ENCODE results near the gene YBEY. TPM values are rescaled to one million over a fixed set of nuclear protein-coding genes. Genes with fewer than 3 reads are reported as not detected.
"Not testable (repeated sequence)": the region's sequence is repeated elsewhere in the genome, so short reads cannot be mapped to it uniquely, and the experiment has no call there.

The YBEY gene, protein sequence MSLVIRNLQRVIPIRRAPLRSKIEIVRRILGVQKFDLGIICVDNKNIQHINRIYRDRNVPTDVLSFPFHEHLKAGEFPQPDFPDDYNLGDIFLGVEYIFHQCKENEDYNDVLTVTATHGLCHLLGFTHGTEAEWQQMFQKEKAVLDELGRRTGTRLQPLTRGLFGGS
- total RNA-seq, result 10 to 100 TPM; 11.5 to 12.5 TPM

DNA sequence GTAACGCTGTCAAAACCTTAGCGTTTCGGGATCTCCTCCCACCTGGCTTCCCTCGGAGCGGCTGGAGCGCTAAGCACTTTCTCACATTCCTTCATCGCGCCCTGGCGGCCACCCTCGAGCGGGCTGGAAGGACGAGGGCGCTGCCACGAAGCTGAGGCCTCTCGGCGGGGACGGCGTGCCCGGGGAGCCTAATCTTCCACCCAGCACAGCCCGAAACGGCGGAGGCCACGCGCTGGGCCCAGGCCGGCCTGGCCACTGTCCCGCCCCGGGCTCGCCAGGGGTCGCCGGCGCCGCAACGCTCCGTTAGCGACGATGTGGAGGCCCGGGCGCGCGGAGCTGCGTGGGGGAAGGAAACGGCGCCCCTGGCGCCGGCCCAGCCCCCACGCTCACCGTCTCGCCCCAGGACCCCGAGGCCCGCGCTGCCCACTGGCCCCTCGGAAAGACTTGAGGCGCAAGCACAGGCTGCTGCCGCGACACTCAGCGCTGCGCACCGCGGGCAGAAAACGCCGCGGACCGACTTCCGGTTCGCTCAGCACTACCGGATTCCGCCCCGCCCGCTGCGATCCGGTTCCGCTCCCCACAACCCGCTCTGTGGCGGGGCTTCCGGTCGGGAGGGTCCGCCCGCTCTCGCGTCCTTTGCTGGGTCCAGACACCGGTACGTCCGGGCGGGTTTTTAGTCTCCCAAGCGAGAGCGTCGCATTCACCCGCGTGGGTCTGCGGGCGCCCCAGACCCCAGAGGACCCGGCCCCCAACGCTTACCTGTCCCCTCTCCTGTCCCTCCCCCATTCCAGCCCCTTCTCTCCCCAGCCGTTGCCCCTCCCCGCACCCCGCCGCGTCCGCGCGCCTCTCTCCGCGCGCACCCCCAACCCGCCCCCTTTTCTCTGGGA, at the start of gene YBEY:
YBEY (plus strand) TSS at position 582 of the 887 bp plus-strand sequence. CDS start 572 bp downstream, outside the sequence.
- Mint-ChIP-seq H3K27me3 (no peaks in the 10 kb centered on the region), H3K9me3 (no peaks in the 10 kb centered on the region), H3K4me3 (peak within 1 kb of the TSS; percentile 93), H3K36me3 (ENCODE audit: low read depth) (peaks cover 33% of the 10 kb centered on the region), H3K27ac (peak within 1 kb of the TSS; percentile 94), H3K4me1 (peaks cover 65% of the 10 kb centered on the region)
- peak; percentile 89 for DNase-seq
- ChIA-PET CTCF (interaction anchor here (0.5 to 1.2 kb wide), 3 partner anchors 14 to 76 kb away, joined by 3 read pairs; no protein-coding TSS in a partner anchor), POLR2A (no interaction called here)

DNA sequence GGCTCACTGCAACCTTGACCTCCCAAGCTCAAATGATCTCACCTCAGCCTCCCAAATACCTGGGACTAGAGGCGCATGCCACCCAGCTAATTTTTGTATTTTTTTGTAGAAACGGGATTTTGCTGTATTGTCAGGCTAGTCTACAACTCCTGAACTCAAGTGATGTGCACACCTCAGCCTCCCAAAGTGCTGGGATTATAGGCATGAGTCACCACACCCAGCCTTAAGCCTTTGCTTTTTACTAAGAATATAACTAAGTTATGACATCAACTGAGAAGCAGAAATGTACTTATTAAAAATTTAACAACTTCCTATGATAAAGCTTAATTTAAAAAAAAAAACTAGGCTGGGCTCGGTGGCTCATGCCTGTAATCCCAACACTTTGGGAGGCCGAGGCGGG, 48.7 kb upstream of the YBEY start:
- ChIA-PET CTCF (interaction anchor here (0.9 to 1.6 kb wide), 2 partner anchors 8 to 12 kb away, joined by 4 read pairs; no protein-coding TSS in a partner anchor), POLR2A (no interaction called here)
- Mint-ChIP-seq H3K4me3 (no peak overlapping the region), H3K27me3 (no peaks in the 10 kb centered on the region), H3K9me3 (no peaks in the 10 kb centered on the region), H3K4me1 (peaks cover 12% of the 10 kb centered on the region), H3K36me3 (ENCODE audit: low read depth) (peaks cover 55% of the 10 kb centered on the region), H3K27ac (no peak overlapping the region)
- DNase-seq, result no peak

DNA sequence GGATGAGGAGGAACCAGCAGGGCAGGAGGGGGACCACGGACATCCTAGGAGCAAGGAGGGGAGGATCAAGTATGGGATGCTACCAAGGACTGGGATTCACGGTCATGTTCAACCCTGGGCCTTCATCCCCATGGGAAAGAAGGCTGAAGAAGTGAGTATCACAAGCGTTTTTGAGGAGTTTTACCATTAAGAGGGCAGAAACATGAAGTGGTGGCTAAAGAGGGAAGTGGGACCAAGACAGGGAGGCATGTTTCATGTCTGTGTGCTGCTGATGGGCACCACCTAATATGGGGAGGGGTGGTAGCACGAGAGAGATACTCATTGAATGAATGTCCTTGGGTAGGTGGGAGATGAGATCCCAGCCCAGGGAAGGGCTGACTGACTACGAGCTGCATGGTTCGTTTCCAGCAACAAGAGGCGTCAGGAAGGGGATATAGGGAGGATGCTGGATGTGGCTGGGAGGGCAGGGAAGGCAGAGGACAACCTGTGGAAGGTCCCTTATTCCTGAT, 46.3 kb upstream of the YBEY start:
- Mint-ChIP-seq H3K4me3 (no peak overlapping the region), H3K27me3 (no peaks in the 10 kb centered on the region), H3K36me3 (ENCODE audit: low read depth) (peaks cover 42% of the 10 kb centered on the region), H3K9me3 (no peaks in the 10 kb centered on the region), H3K4me1 (no peaks in the 10 kb centered on the region), H3K27ac (no peak overlapping the region)
- CTCF ChIA-PET, result interaction anchor here (1.9 kb wide), 1 partner anchor 9 kb away, joined by 5 read pairs; no protein-coding TSS in a partner anchor
- POLR2A ChIA-PET, result no interaction called here
- DNase-seq, result no peak

DNA sequence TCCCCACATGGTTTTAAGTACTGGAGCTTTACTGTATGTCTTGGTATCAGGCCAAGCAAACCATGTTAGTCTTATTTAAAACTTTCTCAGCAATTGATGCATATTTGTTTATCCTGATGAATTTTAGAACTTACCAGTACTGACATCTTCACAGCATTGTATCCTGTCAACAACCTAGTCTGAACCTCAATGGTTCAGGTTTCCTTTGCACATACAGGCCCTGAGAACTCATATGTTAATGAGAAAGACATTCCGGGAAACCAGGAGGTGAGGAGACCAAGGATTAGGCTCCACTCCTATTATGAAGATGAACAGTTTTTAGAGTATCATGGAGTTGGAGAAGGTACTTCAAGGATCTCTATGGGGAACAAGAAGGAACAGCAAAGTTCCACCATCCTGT, 44.6 kb upstream of the YBEY start:
- H3K27ac Mint-ChIP-seq, H3K27me3 Mint-ChIP-seq, DNase-seq, H3K9me3 Mint-ChIP-seq, H3K4me3 Mint-ChIP-seq, H3K4me1 Mint-ChIP-seq: not testable (repeated sequence)
- CTCF ChIA-PET, result interaction anchor here (1.9 kb wide), 1 partner anchor 11 kb away, joined by 5 read pairs; no protein-coding TSS in a partner anchor
- peaks cover 45% of the 10 kb centered on the region for H3K36me3 Mint-ChIP-seq (ENCODE audit: low read depth)
- POLR2A ChIA-PET, result interaction anchor here (0.6 kb wide), 1 partner anchor 98 kb away, joined by 7 read pairs; no protein-coding TSS in a partner anchor

DNA sequence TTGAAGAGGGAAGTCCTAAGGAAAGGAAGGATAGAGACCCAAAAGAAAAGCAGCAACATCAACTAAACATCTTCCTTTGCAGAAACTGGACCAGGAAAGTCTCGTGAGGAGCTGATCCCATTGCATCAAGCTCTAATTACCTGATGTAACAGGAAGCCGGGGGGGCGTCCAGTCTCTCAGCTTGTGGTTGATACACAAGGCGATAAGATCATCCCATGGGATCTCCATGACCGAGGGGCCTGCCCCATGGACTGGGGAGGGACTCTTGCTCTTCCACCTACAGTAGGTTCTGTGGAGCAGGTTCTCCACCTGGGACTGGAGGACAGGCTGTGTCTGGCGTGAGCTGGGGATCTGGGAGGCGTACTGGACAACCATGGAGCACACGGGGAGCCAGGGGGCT, 42.8 kb upstream of the YBEY start:
- CTCF ChIA-PET, result interaction anchor here (1.2 to 1.7 kb wide), 3 partner anchors 10 to 16 kb away, joined by 3 to 7 read pairs (median 4); partner anchors contain the start of gene LSS
- H3K9me3 Mint-ChIP-seq, result no peaks in the 10 kb centered on the region
- no peaks in the 10 kb centered on the region for H3K27me3 Mint-ChIP-seq
- DNase-seq, result no peak
- H3K27ac Mint-ChIP-seq, result peak overlapping the region; percentile 20
- POLR2A ChIA-PET, result no interaction called here
- peaks cover 45% of the 10 kb centered on the region for H3K36me3 Mint-ChIP-seq (ENCODE audit: low read depth)
- no peak overlapping the region for H3K4me3 Mint-ChIP-seq
- H3K4me1 Mint-ChIP-seq, result no peaks in the 10 kb centered on the region

DNA sequence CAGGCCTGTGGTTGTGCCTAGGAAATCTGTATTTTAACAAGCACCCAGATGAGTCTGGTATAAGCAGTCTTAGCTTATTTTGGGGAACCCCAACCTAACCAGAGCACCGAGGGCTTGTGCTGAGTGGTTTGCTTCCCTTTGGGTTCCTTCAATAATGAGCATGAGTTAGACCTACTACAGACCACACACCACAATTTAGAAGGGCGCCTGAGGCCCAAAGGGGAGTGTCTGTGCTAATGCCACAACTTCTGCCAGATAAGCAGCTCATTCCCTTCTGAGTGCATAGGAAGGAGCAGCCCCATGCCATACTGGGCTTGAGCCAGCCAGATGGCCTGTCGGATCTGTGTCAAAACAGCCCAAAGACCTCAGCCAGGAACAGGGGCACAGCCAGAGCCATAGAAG, 42.2 kb upstream of the YBEY start:
- no peak overlapping the region for H3K27ac Mint-ChIP-seq
- H3K27me3 Mint-ChIP-seq, result no peaks in the 10 kb centered on the region
- no peaks in the 10 kb centered on the region for H3K4me1 Mint-ChIP-seq
- peaks cover 47% of the 10 kb centered on the region for H3K36me3 Mint-ChIP-seq (ENCODE audit: low read depth)
- DNase-seq, result no peak
- ChIA-PET POLR2A (interaction anchor here (1.2 kb wide), 1 partner anchor 10 kb away, joined by 3 read pairs; no protein-coding TSS in a partner anchor), CTCF (interaction anchor here (0.5 to 1.7 kb wide), 4 partner anchors 9 to 233 kb away, joined by 3 to 7 read pairs (median 4); partner anchors contain the start of gene LSS)
- no peaks in the 10 kb centered on the region for H3K9me3 Mint-ChIP-seq
- no peak overlapping the region for H3K4me3 Mint-ChIP-seq

DNA sequence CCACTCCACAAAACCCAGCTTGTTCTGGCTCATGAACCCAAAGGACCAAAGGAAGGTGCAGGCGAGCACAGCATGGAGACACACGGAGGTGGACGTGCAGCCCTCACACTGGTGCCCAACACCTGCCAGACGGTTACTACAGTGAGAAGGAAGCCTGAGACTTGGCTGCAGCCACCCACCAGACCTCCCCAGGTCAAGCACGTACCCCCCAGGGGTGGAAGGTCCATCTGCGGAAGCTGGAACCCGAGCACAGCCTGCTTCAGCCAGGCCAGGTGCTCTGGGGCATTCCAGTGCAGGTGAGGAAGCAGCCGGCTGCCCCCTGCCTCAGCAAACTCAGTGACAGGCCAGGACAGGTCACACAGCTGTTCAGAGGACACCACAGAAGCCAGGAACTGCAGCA, 41.5 kb upstream of the YBEY start:
- peaks cover 44% of the 10 kb centered on the region for H3K36me3 Mint-ChIP-seq (ENCODE audit: low read depth)
- no peak overlapping the region for H3K27ac Mint-ChIP-seq
- no peak for DNase-seq
- POLR2A ChIA-PET, result interaction anchor here (1.2 kb wide), 1 partner anchor 9 kb away, joined by 3 read pairs; no protein-coding TSS in a partner anchor
- H3K4me3 Mint-ChIP-seq, result no peak overlapping the region
- H3K27me3 Mint-ChIP-seq, result no peaks in the 10 kb centered on the region
- H3K9me3 Mint-ChIP-seq, result no peaks in the 10 kb centered on the region
- H3K4me1 Mint-ChIP-seq, result no peaks in the 10 kb centered on the region
- CTCF ChIA-PET, result interaction anchor here (1.3 to 1.7 kb wide), 2 partner anchors 9 to 17 kb away, joined by 3 to 7 read pairs; partner anchors contain the start of gene LSS

DNA sequence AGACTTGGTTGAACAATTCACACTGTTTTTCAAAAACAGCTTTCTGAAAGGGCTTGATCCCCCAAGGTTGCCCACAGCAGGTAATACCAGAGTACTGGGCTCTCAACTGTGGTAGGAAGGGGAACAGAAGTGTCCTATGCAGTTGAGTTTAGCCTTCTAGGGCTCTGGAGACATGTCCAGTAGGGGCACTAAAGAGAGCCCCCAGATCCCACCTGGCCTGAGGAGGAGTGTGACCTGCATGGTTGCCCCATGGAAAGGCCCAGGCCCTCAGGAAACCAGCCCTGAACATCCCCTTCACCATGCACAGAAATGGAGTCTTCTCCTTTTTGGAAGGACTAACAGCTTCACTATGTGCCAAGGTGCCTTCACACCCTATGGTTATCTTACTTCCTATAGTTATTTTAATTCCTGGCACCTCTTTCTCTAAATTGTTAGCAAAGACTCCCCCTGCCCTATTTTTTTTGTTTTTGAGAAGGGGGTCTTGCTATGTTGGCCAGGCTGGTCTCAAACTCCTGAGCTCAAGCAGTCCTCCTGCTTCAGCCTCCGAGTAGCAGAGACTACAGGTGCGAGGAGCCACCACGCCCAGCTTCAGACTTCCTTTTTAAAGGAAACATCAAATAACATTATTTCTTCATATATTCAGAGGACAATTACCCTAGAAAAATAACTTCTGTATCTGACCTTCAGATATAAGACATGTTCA, 40.8 kb upstream of the YBEY start:
- Mint-ChIP-seq H3K4me1 (peaks cover 6% of the 10 kb centered on the region), H3K36me3 (ENCODE audit: low read depth) (peaks cover 45% of the 10 kb centered on the region), H3K27me3 (no peaks in the 10 kb centered on the region), H3K27ac (no peak overlapping the region), H3K4me3 (no peak overlapping the region), H3K9me3 (no peaks in the 10 kb centered on the region)
- POLR2A ChIA-PET, result no interaction called here
- no peak for DNase-seq
- CTCF ChIA-PET, result interaction anchor here (0.7 to 1.4 kb wide), 2 partner anchors 10 to 12 kb away, joined by 3 read pairs; no protein-coding TSS in a partner anchor

DNA sequence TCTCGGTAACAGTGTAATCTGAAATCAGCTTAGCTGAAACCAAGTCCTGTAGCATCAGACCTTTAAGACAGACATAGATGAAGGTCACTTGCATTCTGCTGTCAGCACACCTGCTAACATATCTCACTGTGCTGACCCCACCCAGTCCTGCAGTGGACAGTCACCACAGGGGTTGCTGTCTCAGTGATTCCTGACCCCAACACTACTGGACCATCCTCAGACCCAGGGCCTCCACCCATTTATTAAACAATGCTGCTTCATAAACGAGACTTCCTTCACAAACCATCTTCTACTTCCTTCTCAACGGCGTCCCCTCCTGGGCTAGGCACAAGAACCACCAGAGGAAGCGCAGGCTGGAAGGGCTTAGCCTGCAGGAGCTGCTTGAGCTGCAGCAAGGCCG, 39.8 kb upstream of the YBEY start:
- Mint-ChIP-seq H3K4me1 (peaks cover 14% of the 10 kb centered on the region), H3K9me3 (no peaks in the 10 kb centered on the region), H3K27ac (no peak overlapping the region), H3K27me3 (no peaks in the 10 kb centered on the region), H3K4me3 (no peak overlapping the region), H3K36me3 (ENCODE audit: low read depth) (peaks cover 55% of the 10 kb centered on the region)
- no peak for DNase-seq
- POLR2A ChIA-PET, result no interaction called here
- CTCF ChIA-PET, result interaction anchor here (1.4 kb wide), 1 partner anchor 11 kb away, joined by 3 read pairs; no protein-coding TSS in a partner anchor

DNA sequence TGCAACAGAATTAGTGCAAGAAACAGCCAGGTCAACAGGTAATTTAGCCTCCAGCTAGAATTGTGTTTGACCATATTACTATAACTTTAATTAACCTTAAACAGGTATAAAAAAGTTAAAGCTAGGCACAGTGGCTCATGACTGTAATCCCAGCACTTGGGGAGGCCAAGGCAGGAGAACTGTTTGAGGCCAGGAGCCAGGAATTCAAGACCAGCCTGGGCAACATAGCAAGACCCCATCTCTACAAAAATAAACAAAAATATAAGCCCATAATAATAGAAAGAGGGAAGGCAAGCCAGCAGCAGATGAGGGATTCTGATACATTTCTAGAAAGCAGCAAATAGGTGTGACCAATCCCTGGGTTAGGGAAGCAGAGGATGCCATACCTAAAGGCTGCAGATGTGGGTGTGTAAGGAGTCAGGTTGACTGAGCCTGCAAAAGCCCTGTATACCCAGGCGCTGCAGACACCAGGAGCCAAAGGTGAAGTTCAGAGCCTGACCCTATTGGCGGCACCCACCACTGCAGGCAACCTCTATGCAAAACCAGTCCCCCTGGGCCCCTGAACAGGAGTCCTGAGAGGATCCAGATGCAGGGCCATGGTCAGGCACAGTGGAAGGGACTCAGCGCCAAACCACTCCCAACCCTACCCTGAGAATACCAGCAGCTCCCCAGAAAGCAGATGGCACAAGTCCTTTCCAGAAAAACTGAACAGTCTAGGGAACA, 38.3 kb upstream of the YBEY start:
- no peaks in the 10 kb centered on the region for H3K27me3 Mint-ChIP-seq
- no peaks in the 10 kb centered on the region for H3K9me3 Mint-ChIP-seq
- peaks cover 58% of the 10 kb centered on the region for H3K36me3 Mint-ChIP-seq (ENCODE audit: low read depth)
- H3K27ac Mint-ChIP-seq, result peak overlapping the region; percentile 75
- no peak for DNase-seq
- ChIA-PET CTCF (interaction anchor here (0.6 to 1.2 kb wide), 2 partner anchors 11 to 176 kb away, joined by 3 to 5 read pairs; no protein-coding TSS in a partner anchor), POLR2A (no interaction called here)
- H3K4me3 Mint-ChIP-seq, result no peak overlapping the region
- H3K4me1 Mint-ChIP-seq, result peaks cover 16% of the 10 kb centered on the region

DNA sequence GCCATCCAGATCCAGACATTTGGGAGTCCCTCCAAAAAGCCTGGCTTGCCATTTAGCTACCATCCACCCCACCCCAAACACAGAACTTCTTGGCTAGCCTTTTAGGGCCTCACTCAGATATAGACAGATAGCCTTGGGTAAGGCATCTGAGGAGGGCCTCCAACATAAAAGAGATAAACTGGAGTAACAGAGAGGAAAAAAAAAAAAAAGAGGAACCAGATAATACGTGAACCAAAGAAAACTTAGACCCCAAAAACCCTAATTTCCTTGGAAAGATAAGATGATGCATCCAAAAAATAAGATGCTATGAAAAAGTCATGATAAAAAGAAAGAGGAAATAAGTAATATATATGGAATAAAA, 37.7 kb upstream of the YBEY start:
- no peak for DNase-seq
- peak overlapping the region; percentile 75 for H3K27ac Mint-ChIP-seq
- ChIA-PET CTCF (interaction anchor here (1.2 kb wide), 1 partner anchor 11 kb away, joined by 5 read pairs; no protein-coding TSS in a partner anchor), POLR2A (no interaction called here)
- no peaks in the 10 kb centered on the region for H3K27me3 Mint-ChIP-seq
- H3K36me3 Mint-ChIP-seq (ENCODE audit: low read depth), result peaks cover 59% of the 10 kb centered on the region
- no peak overlapping the region for H3K4me3 Mint-ChIP-seq
- peaks cover 21% of the 10 kb centered on the region for H3K4me1 Mint-ChIP-seq
- H3K9me3 Mint-ChIP-seq, result no peaks in the 10 kb centered on the region

DNA sequence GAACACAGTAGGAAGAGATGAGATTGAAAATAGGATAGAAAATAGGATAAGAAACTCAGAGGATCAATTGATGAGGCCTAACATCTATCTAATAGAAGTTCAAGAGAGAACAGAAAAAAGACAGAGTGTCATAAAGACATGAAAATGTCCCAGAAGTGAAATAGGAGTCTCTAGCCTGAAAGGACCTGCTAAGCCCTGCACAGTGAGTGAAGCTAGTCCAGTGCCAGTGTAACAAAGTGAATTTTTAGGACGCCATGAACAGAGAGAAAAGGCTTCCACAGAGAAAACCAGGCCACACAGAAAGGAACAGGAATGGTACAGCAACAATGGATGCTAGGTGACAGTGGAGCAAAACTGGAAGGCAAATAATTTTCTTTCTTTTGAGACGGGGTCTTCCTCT, 37.3 kb upstream of the YBEY start:
- H3K4me1 Mint-ChIP-seq, result peaks cover 25% of the 10 kb centered on the region
- H3K4me3 Mint-ChIP-seq, result no peak overlapping the region
- ChIA-PET POLR2A (no interaction called here), CTCF (interaction anchor here (1.2 to 1.9 kb wide), 2 partner anchors 10 to 12 kb away, joined by 4 to 5 read pairs; no protein-coding TSS in a partner anchor)
- no peaks in the 10 kb centered on the region for H3K27me3 Mint-ChIP-seq
- peaks cover 61% of the 10 kb centered on the region for H3K36me3 Mint-ChIP-seq (ENCODE audit: low read depth)
- peaks cover 4% of the 10 kb centered on the region for H3K9me3 Mint-ChIP-seq
- H3K27ac Mint-ChIP-seq, result peak overlapping the region; percentile 75
- no peak for DNase-seq
